ENCODE data around the gene RPEL1.

The RPEL1 gene

DNA sequence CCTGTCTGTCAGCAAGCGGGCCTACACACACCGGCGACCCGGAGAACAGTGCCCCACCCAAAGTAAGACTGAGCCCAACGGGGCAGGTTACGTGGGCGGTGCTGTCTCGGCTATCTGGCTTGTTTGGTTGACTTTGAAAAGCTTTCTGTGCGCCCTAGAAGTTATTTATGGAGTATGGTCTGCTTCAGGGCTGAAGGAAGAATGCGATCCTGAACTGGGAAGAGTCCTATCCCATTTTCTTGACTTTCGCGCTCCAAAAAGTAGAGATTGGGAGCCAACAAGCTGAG, 32.8 kb downstream of the RPEL1 start:
- DNase-seq (ENCODE audit: low read depth in 1 of 2, low spot score in 1 of 2), result no peak

DNA sequence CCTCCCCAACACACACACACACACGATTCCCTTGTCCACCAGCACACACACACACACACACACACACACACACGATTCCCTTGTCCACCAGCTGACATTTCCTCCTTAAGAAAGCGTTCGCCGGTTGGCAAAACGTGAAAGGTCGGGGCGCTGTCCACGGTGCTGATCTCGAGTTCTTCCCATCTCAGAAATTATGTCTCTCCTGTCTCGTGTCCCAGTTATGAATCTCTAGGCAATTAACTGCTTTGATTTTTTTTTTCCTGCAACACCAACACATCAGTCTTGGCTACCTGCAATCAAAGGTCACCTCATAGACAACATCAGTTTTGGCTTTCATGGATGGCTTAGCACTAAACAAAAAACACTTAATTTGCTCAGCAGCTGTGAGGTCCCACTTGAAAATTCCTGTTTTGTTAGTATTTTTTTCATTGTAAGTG, 33.2 kb downstream of the RPEL1 start:
- no peak for DNase-seq (ENCODE audit: low read depth in 1 of 2, low spot score in 1 of 2)

DNA sequence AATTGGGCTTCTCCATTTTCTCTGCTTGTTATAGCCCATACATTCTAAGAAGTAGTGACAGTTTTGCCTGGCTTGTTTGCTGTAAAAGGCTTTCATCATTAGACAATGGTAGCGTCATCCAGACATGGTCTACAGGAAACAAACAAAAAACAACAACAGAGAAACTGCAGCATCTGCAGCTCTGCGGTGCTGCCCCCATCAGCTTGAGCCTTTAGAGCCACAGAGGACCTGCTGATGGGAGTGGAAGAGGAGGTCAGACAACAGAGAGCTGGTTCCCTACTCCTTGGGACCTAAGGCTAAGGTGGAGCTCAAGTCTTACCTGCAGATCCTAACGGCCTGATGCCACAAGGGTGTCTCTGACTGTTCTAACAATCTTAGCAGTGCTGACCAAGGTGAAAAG, 34.3 kb downstream of the RPEL1 start:
- DNase-seq (ENCODE audit: low read depth in 1 of 2, low spot score in 1 of 2), result no peak

DNA sequence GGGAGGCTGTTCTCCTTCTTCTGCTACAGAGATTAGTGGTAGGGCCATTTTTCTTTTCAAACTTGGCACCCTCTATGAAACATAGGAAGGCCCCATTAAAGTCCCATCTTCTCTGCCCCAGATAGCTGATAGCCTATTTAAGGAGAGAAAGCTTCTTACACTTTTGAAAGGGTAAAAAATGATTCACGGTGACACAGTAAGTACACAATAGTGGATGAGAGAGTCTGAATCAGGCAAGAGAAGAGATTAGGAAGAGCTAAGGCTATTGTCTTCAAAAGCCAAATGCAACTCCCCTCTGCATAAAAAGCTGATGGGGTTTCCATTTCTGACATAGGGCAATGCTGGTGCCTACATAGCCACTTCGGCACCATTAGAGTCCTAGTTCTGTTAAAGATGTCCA, 34.8 kb downstream of the RPEL1 start:
- no peak for DNase-seq (ENCODE audit: low read depth in 1 of 2, low spot score in 1 of 2)

DNA sequence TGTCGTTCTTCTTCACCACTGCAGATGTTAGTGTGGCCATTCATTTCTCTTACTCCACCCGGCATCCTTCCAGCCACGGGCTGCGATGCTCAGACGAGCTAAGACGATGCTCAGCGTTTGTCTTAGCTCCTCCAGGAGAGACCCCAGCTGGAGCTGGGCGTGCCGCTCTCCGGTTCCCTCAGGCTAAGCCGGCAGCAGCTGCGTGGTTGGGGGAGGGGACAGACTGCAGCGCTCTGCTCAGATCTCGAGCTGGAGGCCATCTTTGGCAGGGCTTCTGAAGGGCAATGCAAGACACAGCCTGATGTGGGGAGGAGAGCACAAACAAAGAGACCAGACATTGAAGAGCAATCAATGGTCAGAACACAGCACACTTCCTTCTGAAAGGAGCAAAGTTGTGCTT, 36.1 kb downstream of the RPEL1 start:
- no peak for DNase-seq (ENCODE audit: low read depth in 1 of 2, low spot score in 1 of 2)

DNA sequence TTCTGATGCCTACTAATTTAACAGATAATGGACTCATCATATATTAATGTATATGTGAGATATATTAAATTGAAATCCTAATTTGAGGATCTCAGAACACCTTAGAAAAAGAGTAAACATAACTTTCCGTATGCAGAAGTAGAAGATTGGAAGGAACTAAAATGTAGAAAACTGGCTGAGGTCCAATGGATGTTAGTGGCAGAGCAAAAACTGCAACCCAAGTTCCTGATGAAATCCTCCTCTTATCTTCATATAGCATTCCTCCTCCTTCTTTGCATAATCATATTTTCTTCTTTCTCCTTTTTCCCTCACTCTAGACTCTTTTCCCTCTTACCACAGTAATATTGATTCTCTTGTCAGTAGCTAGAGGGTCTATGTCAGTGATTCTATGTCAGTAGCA, 37.3 kb downstream of the RPEL1 start:
- DNase-seq (ENCODE audit: low read depth in 1 of 2, low spot score in 1 of 2), result no peak

DNA sequence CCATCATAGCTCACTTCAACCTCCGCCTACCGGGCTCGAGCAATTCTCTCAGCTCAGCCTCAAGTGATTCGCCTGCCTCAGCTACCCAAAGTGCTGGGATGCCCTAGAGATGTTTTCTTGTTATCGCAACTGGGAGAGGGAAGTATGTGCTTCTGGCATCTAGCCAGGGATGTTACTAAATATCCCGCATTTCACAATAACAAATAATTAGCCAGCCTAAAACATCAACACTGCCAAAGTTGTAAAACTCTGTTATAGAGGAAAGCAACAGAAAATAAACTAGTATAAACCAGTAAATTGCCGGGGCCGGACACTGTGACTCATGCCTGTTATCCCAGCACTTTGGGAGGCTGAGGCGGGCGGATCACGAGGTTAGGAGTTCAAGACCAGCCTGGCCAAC, 38.5 kb downstream of the RPEL1 start:
- no peak for DNase-seq (ENCODE audit: low read depth in 1 of 2, low spot score in 1 of 2)

DNA sequence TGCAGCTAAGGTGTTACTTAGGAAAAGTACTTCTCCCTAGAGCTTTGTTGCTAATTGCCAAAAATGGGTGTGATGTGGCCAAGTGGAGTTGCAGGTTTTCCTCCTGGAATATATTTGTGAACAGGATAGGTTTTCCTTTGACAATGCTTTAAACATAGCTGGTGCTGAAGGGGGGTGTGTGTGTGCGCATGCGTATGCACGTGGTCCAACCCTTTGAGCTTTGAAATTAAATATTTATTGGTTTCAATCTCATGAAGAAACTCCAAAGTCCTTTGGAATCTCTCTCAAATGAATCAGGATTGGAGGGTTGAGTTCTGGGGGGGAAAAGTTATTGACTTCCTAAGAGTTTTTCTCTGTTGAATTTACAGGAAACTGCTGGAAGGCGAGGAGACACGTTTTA, 42.3 kb downstream of the RPEL1 start:
- no peak for DNase-seq (ENCODE audit: low read depth in 1 of 2, low spot score in 1 of 2)

DNA sequence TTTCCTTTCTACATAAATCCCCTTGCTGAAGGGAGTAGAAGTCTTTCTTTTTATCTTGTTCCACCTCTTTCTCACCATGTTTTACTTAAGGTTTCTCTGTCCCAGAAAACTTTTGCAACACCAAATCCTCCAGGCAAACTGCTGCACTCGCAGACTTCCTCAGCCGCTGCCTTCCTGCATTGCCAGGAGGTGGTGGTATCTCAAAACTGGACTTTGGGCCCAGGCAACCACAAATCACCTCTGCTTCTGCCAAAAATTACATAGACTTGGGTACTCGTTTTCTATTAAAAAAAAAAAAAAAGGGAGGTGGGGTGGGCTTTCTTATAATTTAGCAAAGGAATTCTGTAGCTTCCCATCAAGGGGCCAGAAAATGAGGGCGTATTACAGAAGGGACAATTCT, 45.9 kb downstream of the RPEL1 start:
- no peak for DNase-seq (ENCODE audit: low read depth in 1 of 2, low spot score in 1 of 2)

DNA sequence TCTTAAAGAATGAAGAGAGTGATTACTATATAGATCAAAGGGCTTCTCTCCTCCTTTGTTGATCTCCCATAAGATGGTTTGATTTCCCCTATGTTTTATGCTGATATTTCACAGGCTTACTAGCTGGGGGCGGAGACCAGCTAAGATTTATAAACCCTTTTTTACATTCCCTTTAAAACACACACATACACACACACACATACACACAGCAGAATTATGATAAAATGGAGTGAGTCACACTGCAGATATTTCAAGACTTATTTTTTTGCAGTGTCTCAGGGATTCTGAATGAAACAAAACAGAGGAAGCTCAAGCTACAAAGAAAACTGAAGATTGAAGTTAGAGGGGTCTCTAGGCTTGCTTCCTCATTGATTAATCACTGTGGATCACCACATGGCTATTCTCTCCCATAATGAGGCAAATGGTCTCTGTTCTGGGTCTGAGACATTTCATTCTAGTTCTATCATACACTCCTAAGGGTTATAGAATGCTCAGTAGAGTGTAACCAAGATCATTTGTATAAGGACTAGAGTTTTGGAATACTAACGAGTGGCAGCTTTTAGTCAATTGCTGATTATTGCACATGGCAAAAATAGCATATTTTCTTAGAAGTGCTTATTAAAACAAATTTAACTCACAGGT, 49.8 kb downstream of the RPEL1 start:
- DNase-seq (ENCODE audit: low read depth in 1 of 2, low spot score in 1 of 2), result no peak

Data from activated CD4-positive, alpha-beta T cell treated with anti-CD3 and anti-CD28 coated beads, Interleukin-2, amount 50 U/mL, for 24 hours (primary cell).